ENCODE results near the gene TMEM184B.
A peak's percentile ranks its signal among the peaks of the same experiment; 100 is the strongest.

Gene TMEM184B

GRCh38 chr22:38308791-38309498 is 36.1 kb upstream of the TMEM184B start:
- no peak for DNase-seq (ENCODE audit: low read depth)

GRCh38 chr22:38305471-38306448 is 33.0 kb upstream of the TMEM184B start:
- peak; percentile 46 for DNase-seq (ENCODE audit: low read depth)

- no peak for DNase-seq (ENCODE audit: low read depth)
Measured at GRCh38 chr22:38304526-38304925, 31.7 kb upstream of the TMEM184B start.

GRCh38 chr22:38303974-38304373 is 31.2 kb upstream of the TMEM184B start:
- no peak for DNase-seq (ENCODE audit: low read depth)

GRCh38 chr22:38302906-38303305 is 30.1 kb upstream of the TMEM184B start:
- DNase-seq (ENCODE audit: low read depth) = no peak

GRCh38 chr22:38300946-38301345 is 28.1 kb upstream of the TMEM184B start:
- DNase-seq (ENCODE audit: low read depth) = no peak

- no peak for DNase-seq (ENCODE audit: low read depth)
Measured at GRCh38 chr22:38300197-38300945, 27.6 kb upstream of the TMEM184B start.

GRCh38 chr22:38299770-38300102 is 26.9 kb upstream of the TMEM184B start:
- DNase-seq (ENCODE audit: low read depth) = no peak

- DNase-seq (ENCODE audit: low read depth) = peak; percentile 39
Measured at GRCh38 chr22:38298312-38299005, 25.6 kb upstream of the TMEM184B start.

- no peak for DNase-seq (ENCODE audit: low read depth)
Measured at GRCh38 chr22:38296372-38296771, 23.6 kb upstream of the TMEM184B start.

GRCh38 chr22:38295863-38296262 is 23.1 kb upstream of the TMEM184B start:
- no peak for DNase-seq (ENCODE audit: low read depth)

GRCh38 chr22:38295339-38295738 is 22.5 kb upstream of the TMEM184B start:
- DNase-seq (ENCODE audit: low read depth) = no peak

- DNase-seq (ENCODE audit: low read depth) = no peak
Measured at GRCh38 chr22:38294193-38294592, 21.4 kb upstream of the TMEM184B start.

GRCh38 chr22:38292694-38293093 is 19.9 kb upstream of the TMEM184B start:
- DNase-seq (ENCODE audit: low read depth) = peak; percentile 41

- DNase-seq (ENCODE audit: low read depth) = no peak
Measured at GRCh38 chr22:38291201-38291777, 18.5 kb upstream of the TMEM184B start.

GRCh38 chr22:38290347-38290746 is 17.5 kb upstream of the TMEM184B start:
- DNase-seq (ENCODE audit: low read depth) = no peak

- DNase-seq (ENCODE audit: low read depth) = no peak
Measured at GRCh38 chr22:38289583-38290082, 16.8 kb upstream of the TMEM184B start.

GRCh38 chr22:38286915-38287669 is 14.3 kb upstream of the TMEM184B start:
- no peak for DNase-seq (ENCODE audit: low read depth)

GRCh38 chr22:38285018-38285417 is 12.2 kb upstream of the TMEM184B start:
- no peak for DNase-seq (ENCODE audit: low read depth)

GRCh38 chr22:38284042-38284402 is 11.2 kb upstream of the TMEM184B start:
- peak; percentile 98 for DNase-seq (ENCODE audit: low read depth)

GRCh38 chr22:38282397-38282796 is 9.6 kb upstream of the TMEM184B start:
- DNase-seq (ENCODE audit: low read depth) = no peak
